ENCODE measurements around the gene MRPL47. TPM values are rescaled to one million over a fixed set of nuclear protein-coding genes. Genes with fewer than 3 reads are reported as not detected.

The MRPL47 gene
- total RNA-seq, 2 donors from 2014 or later = 45.6 to 62.7 TPM

DNA sequence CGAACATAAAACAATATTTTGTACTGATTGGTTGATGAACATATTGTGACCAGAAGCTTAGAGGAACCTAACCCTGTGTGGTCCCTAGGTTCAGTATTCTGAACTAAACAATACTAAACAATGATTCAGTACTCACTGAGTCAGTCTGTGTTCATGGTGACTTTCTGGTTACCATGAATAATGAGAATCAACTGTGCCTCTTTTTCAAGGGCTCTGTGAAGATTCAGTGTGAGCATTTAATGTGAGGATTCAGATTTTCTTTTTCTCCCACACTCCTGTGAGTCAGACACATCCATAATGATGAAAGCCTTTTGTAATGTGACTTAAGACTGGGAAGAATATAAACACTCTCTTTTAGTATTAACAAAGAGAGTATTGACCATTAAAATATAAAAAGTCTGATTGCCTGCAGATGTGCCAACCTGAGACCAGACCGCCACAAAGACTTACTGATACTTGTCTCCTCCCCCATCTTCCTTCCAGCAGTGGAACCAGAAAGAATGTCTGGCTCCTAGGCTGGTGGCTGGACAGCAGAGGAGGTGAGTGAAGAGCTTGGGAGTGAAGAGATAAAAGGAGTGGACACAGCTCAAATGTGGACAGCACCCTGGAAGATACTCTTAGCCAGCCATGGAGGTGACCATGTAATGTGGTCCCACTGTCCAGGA, 59.3 kb downstream of the MRPL47 start:
- DNase-seq (ENCODE audit: low spot score in 2 of 2) = no peak
- H3K36me3 Mint-ChIP-seq = no peaks in the 10 kb centered on the region
- peak; percentile 36 to 94 for ATAC-seq
- H3K27ac Mint-ChIP-seq = no peak overlapping the region
- no peaks in the 10 kb centered on the region for H3K9me3 Mint-ChIP-seq

DNA sequence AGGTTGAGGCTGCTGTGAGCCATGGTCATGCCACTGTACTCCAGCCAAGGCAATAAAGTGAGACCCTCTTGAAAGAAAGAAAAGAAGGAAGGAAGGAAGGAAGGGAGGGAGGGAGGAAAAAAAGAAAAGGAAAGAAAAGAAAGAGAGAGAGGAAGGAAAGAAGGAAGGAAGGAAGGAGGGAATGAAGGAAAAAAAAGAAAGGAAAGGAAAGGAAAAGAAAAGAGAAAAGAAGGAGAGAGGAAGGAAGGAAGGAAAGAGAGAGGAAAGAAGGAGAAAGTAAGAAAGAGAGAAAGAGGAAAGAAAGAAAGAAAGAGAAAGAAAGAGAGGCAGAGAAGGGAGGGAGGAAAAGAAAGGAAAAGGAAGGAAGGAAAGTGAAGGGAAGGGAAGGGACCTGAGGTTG, 62.1 kb downstream of the MRPL47 start:
- no peak overlapping the region for H3K27ac Mint-ChIP-seq
- H3K36me3 Mint-ChIP-seq = no peaks in the 10 kb centered on the region
- no peak for ATAC-seq
- DNase-seq (ENCODE audit: low spot score in 2 of 2) = no peak
- no peaks in the 10 kb centered on the region for H3K9me3 Mint-ChIP-seq

DNA sequence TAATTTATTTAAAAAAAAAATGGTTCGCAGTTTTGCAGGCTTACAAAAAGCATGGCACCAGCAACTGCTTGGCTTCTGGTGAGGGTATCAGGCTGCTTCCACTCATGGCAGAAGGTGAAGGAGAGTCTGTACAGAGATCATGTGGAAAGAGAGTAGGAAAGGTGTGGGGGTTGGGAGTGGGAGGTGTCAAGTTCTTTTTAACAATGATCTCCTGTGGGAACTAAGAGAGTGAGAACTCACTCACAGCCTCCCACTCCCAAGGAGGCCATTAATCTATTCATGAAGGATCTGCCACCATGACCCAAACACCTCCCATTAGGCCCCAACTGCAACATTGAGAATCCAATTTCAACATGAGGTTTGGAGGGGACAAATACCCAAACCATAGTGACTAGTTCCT, 62.8 kb downstream of the MRPL47 start:
- Mint-ChIP-seq H3K27ac (no peak overlapping the region), H3K9me3 (no peaks in the 10 kb centered on the region), H3K36me3 (no peaks in the 10 kb centered on the region)
- DNase-seq (ENCODE audit: low spot score in 2 of 2) = no peak
- no peak for ATAC-seq

DNA sequence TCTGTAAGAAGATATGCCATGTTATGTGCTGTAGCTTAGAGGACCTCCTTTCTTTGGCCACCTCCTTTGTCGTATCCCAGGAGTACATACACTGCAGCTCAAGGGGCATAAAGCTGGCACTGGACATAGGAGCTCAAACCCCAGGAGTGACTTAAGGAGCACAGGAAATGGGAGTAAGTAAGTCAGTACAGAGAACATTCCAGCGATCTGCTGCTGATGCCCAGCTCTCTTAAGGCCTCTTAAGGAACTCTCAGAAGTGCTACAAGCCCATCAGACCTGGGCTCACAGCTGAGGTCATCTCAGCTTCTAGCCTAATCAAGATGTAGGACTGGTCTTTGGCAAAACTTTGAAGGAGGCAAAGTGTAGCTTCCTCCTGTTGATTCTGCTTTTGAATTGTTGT, 63.3 kb downstream of the MRPL47 start:
- H3K27ac Mint-ChIP-seq = no peak overlapping the region
- H3K9me3 Mint-ChIP-seq = no peaks in the 10 kb centered on the region
- no peaks in the 10 kb centered on the region for H3K36me3 Mint-ChIP-seq
- ATAC-seq = no peak
- no peak for DNase-seq (ENCODE audit: low spot score in 2 of 2)

Other genes with a start within 250 kb of the MRPL47 start
- 1 to 10 TPM in 1 of 2 donors, under 1 TPM in 1; 0.59 to 1.8 TPM for gene GNB4, start 153.2 kb downstream of the MRPL47 start, total RNA-seq
- gene ACTL6A, start 41.7 kb downstream of the MRPL47 start, total RNA-seq = 100 to 1,000 TPM in 1 of 2 donors, 10 to 100 TPM in 1; 89.2 to 132 TPM
- gene NDUFB5, start 156 bp upstream of the MRPL47 start, total RNA-seq = 100 to 1,000 TPM; 104 to 145 TPM
- 10 to 100 TPM in 1 of 2 donors, 1 to 10 TPM in 1; 6.5 to 10.3 TPM for gene USP13, start 48.4 kb upstream of the MRPL47 start, total RNA-seq